HepG2 (cell line): ENCODE measurements around the gene EIF5A. TPM values are rescaled to one million over a fixed set of nuclear protein-coding genes. Genes with fewer than 3 reads are reported as not detected.
A peak's percentile ranks its signal among the peaks of the same experiment; 100 is the strongest.

Experiments used
- CBX2 ChIP-seq, 2 experiments: fragments of 200-600 bp in 1 of 2; sonication (generic); formaldehyde crosslinking in 1 of 2; IDR thresholded peaks; 2 replicates each; pipeline versions ENCODE4 v1.7.0 to v1.8.1; 2018 to 2022; ENCODE audit warnings: low read depth in 2 of 2, low read length in 1 of 2, mild to moderate bottlenecking in 1 of 2, missing genetic modification reagents in 1 of 2
- GPN1 ChIP-seq: sonication (generic); formaldehyde crosslinking; IDR thresholded peaks from 2 replicates; pipeline ENCODE4 v1.5.1; 2020; ENCODE audit warnings: missing genetic modification reagents, borderline replicate concordance
- HNRNPLL ChIP-seq: fragments of 200-400 bp; formaldehyde crosslinking; IDR thresholded peaks from 2 replicates; pipeline ENCODE4 v1.6.1; 2017; ENCODE audit warnings: mild to moderate bottlenecking, low read depth, low read length; ENCODE audit not compliant: poor library complexity, severe bottlenecking
- IKZF4 ChIP-seq: sonication (generic); formaldehyde crosslinking; IDR thresholded peaks from 2 replicates; pipeline ENCODE4 v1.5.1; 2020; ENCODE audit warnings: borderline replicate concordance, mild to moderate bottlenecking, low read depth, missing genetic modification reagents; ENCODE audit errors: not compliant biosample characterization
- SIX4 ChIP-seq: sonication (generic); formaldehyde crosslinking; IDR thresholded peaks from 2 replicates; pipeline ENCODE4 v1.4.0; 2020; ENCODE audit warnings: missing genetic modification reagents
- STAG1 ChIP-seq: sonication (generic); formaldehyde crosslinking; IDR thresholded peaks from 2 replicates; pipeline ENCODE4 v1.4.0; 2020; ENCODE audit warnings: missing genetic modification reagents
- TEAD2 ChIP-seq: sonication (generic); formaldehyde crosslinking; IDR thresholded peaks from 2 replicates; pipeline ENCODE4 v1.9.0; 2021; ENCODE audit warnings: missing genetic modification reagents
- ZFP82 ChIP-seq: sonication (generic); formaldehyde crosslinking; IDR thresholded peaks from 2 replicates; pipeline ENCODE4 v1.5.1; 2020; ENCODE audit warnings: mild to moderate bottlenecking, missing genetic modification reagents, borderline replicate concordance
- ZNF256 ChIP-seq: sonication (generic); formaldehyde crosslinking; conservative IDR thresholded peaks from 2 replicates; pipeline ENCODE4 v1.4.0; 2020; ENCODE audit warnings: missing genetic modification reagents
- polyA plus RNA-seq, 8 experiments: library from polyadenylated mRNA; depleted of rRNA in 3 of 8; stranded (reverse) in 7 of 8; unstranded in 1 of 8; fragments of >200 nt; fragmentation: Illumina TruSeq in 4 of 8; extraction: Trizol in 4 of 8; gene quantifications; 2 replicates each; pipeline versions ENCODE4 v1.2.1 to v1.2.3, GENCODE V29; 2011 to 2016; ENCODE audit warnings: low read depth in 4 of 8, missing spikeins in 1 of 8, mixed read lengths in 1 of 8; ENCODE audit not compliant: insufficient read depth in 1 of 8
- total RNA-seq, 5 experiments: library from RNA; depleted of rRNA; stranded (reverse); fragments of >200 nt; fragmentation: Illumina TruSeq; extraction: Trizol; gene quantifications; 2 replicates each; pipeline ENCODE4 v1.2.3, GENCODE V29; 2016; ENCODE audit warnings: low read depth in 1 of 5
- TF ChIP-seq, protein P1 (sequence below): fragments of 450-650 bp; IDR thresholded peaks from 2 replicates; pipeline ENCODE4 v1.6.1; 2017
- TF ChIP-seq, protein P2 (sequence below): sonication (generic); formaldehyde crosslinking; IDR thresholded peaks from 2 replicates; pipeline ENCODE4 v1.8.0; 2022; ENCODE audit warnings: missing genetic modification reagents, low read depth, mild to moderate bottlenecking, borderline replicate concordance
- TF ChIP-seq, protein P3 (sequence below): sonication (generic); formaldehyde crosslinking; IDR thresholded peaks from 2 replicates; pipeline ENCODE4 v1.4.0; 2020; ENCODE audit warnings: low read depth, mild to moderate bottlenecking, missing genetic modification reagents
- TF ChIP-seq, protein P4 (sequence below): sonication (generic); formaldehyde crosslinking; IDR thresholded peaks from 2 replicates; pipeline ENCODE4 v1.4.0; 2020; ENCODE audit warnings: missing genetic modification reagents
- TF ChIP-seq, protein P5 (sequence below): sonication (generic); formaldehyde crosslinking; IDR thresholded peaks from 2 replicates; pipeline ENCODE4 v1.9.0; 2022; ENCODE audit warnings: missing genetic modification reagents, mild to moderate bottlenecking, borderline replicate concordance

The EIF5A gene
- total and polyA plus RNA-seq, 2 of the 13 experiments (the other 11 are each of a cell fraction or from before 2014, with no cell fraction given) = 319 to 337 TPM

DNA sequence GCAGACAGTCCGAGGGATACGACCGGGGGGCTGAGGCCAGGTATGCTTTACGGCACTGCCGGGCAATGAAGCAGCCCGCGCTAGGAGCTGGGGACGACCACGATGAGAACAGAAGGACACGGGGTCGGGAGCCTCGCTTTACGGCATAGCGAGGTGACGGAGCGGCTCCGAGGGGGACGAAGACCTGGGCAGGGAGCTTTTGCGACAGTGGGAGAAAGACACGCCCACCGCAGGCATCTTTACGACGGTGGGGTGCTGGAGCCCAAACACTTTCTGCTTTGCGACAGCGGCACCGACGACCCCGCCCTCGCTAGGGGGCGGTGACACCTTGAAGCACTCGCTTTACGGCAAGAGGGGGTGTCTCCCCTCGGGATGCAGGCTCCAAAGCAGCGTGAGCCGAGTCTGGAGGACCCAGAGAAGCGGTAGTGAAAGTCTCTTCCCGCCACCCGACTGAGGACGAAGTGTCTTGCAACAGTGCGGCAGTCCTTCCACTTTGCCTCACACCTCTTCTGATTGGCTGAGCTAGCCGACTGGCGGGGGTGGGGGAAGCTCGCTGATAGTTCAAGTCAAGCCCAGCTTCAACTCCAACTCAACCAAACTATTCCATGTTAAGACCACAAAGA, 22.1 kb downstream of the EIF5A start (continued):
- no peak for TF ChIP-seq STAG1
- TF ChIP-seq ZNF256 (CRISPR knock-in tag) = no peak
- no peak for TF ChIP-seq TEAD2 (CRISPR knock-in tag)
- TF ChIP-seq, protein P1, sequence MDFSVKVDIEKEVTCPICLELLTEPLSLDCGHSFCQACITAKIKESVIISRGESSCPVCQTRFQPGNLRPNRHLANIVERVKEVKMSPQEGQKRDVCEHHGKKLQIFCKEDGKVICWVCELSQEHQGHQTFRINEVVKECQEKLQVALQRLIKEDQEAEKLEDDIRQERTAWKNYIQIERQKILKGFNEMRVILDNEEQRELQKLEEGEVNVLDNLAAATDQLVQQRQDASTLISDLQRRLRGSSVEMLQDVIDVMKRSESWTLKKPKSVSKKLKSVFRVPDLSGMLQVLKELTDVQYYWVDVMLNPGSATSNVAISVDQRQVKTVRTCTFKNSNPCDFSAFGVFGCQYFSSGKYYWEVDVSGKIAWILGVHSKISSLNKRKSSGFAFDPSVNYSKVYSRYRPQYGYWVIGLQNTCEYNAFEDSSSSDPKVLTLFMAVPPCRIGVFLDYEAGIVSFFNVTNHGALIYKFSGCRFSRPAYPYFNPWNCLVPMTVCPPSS = no peak
- TF ChIP-seq, protein P2, sequence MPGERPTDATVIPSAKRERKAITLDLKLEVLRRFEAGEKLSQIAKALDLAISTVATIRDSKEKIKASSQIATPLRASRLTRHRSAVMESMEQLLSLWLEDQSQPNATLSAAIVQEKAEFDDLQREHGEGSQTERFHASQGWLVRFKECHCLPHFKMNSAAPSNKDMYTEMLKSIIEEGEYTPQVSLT (CRISPR knock-in tag) = no peak
- TF ChIP-seq IKZF4 (CRISPR knock-in tag) = peak; percentile 47
- no peak for TF ChIP-seq CBX2 (IDR thresholded peaks at IDR 0.05; ENCODE audit: low read depth, low read length)
- TF ChIP-seq CBX2 (CRISPR knock-in tag; IDR thresholded peaks at IDR 0.05; ENCODE audit: low read depth) = no peak
- TF ChIP-seq, protein P3, sequence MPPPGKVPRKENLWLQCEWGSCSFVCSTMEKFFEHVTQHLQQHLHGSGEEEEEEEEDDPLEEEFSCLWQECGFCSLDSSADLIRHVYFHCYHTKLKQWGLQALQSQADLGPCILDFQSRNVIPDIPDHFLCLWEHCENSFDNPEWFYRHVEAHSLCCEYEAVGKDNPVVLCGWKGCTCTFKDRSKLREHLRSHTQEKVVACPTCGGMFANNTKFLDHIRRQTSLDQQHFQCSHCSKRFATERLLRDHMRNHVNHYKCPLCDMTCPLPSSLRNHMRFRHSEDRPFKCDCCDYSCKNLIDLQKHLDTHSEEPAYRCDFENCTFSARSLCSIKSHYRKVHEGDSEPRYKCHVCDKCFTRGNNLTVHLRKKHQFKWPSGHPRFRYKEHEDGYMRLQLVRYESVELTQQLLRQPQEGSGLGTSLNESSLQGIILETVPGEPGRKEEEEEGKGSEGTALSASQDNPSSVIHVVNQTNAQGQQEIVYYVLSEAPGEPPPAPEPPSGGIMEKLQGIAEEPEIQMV (CRISPR knock-in tag) = peak; percentile 100
- peak; percentile 89 for TF ChIP-seq HNRNPLL
- TF ChIP-seq ZFP82 = 0 out of 2 replicates have a peak, but pooled peaks have one; percentile 22
- TF ChIP-seq, protein P4, sequence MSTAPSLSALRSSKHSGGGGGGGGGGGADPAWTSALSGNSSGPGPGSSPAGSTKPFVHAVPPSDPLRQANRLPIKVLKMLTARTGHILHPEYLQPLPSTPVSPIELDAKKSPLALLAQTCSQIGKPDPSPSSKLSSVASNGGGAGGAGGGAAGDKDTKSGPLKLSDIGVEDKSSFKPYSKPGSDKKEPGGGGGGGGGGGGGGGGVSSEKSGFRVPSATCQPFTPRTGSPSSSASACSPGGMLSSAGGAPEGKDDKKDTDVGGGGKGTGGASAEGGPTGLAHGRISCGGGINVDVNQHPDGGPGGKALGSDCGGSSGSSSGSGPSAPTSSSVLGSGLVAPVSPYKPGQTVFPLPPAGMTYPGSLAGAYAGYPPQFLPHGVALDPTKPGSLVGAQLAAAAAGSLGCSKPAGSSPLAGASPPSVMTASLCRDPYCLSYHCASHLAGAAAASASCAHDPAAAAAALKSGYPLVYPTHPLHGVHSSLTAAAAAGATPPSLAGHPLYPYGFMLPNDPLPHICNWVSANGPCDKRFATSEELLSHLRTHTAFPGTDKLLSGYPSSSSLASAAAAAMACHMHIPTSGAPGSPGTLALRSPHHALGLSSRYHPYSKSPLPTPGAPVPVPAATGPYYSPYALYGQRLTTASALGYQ (CRISPR knock-in tag) = peak; percentile 76
- TF ChIP-seq, protein P5, sequence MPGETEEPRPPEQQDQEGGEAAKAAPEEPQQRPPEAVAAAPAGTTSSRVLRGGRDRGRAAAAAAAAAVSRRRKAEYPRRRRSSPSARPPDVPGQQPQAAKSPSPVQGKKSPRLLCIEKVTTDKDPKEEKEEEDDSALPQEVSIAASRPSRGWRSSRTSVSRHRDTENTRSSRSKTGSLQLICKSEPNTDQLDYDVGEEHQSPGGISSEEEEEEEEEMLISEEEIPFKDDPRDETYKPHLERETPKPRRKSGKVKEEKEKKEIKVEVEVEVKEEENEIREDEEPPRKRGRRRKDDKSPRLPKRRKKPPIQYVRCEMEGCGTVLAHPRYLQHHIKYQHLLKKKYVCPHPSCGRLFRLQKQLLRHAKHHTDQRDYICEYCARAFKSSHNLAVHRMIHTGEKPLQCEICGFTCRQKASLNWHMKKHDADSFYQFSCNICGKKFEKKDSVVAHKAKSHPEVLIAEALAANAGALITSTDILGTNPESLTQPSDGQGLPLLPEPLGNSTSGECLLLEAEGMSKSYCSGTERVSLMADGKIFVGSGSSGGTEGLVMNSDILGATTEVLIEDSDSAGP = peak; percentile 27; the same call in 1 of the 2 replicates
- TF ChIP-seq GPN1 = no peak
- 0 out of 2 replicates have a peak, but pooled peaks have one; percentile 14 for TF ChIP-seq SIX4 (CRISPR knock-in tag)
